GM19193 (cell line): ENCODE measurements around the gene FBXO38.

ENCODE experiments used
- POLR2A ChIP-seq: IDR thresholded peaks from 4 replicates; pipeline ENCODE4 v1.6.1; 2011; ENCODE audit not compliant: insufficient read depth, insufficient read length; ENCODE audit errors: extremely low read depth

FBXO38 gene, protein sequence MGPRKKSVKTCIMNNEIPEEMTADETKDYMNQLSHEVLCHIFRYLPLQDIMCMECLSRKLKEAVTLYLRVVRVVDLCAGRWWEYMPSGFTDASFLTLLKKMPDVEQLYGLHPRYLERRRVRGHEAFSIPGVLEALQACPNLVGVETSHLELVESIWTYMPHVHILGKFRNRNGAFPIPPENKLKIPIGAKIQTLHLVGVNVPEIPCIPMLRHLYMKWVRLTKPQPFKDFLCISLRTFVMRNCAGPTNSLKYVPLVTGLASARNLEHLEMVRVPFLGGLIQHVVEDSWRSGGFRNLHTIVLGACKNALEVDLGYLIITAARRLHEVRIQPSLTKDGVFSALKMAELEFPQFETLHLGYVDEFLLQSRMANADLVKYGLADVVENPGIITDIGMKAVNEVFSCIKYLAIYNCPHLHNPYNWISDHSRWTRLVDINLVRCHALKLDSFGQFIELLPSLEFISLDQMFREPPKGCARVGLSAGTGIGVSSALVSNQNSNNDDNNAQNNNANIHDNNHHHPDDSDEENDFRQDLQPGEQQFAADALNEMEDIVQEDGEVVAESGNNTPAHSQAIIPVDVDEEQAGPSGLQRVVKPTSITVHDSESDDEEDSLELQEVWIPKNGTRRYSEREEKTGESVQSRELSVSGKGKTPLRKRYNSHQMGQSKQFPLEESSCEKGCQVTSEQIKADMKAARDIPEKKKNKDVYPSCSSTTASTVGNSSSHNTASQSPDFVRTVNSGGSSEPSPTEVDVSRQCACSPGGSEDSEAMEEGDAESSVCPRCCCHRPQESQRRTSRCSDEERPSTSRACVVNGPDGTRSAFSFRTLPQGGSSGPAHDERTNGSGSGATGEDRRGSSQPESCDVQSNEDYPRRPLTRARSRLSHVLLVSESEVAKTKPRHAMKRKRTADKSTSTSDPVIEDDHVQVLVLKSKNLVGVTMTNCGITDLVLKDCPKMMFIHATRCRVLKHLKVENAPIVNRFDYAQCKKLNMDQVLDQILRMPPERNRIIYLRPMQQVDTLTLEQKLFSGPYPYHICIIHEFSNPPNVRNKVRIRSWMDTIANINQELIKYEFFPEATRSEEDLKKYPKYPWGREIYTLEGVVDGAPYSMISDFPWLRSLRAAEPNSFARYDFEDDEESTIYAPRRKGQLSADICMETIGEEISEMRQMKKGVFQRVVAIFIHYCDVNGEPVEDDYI

DNA sequence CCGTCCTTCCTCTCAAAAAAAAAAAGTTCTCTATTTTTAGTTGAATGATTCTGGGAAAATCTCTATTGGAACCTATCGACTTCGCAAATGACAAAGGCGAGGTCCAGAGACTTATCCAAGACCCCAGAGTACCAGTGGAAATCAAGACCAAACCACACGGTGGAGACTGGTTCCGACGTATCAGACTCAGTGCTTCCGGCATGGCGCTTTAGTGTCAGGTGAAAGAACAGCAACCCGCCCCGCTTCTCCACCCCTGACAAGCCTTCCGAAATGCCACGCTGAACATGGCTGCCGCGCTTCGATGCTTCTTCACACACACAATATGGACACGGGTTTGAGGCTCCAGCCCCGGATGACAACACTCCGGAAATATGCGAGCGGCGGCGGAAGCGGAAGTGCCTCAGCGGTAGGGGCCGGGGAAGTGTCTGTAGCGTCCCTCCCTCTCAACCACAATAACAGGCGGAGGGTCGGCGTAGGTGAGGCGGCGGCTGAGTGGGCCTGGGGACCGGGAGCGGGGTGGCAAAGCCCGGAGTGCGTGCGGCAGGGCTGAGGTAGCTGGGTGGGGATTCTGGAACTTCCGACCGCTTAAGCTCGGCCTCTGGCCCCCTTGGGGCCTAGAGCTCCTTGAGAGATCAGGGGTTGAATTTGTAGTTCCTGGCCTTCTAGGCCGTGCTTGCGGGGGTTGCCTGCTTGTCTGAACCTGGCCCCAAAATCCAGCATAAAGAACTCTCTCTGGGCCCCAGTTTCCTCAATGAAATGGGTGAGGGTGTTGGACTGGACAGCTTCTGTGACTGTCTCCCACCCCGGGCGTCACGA lies at the start of gene FBXO38:
Gene FBXO38, plus strand, starts transcription at position 395 of the 816 bp plus-strand sequence. CDS start 10,819 bp downstream, outside the sequence.
- peak; percentile 84 for TF ChIP-seq POLR2A

DNA sequence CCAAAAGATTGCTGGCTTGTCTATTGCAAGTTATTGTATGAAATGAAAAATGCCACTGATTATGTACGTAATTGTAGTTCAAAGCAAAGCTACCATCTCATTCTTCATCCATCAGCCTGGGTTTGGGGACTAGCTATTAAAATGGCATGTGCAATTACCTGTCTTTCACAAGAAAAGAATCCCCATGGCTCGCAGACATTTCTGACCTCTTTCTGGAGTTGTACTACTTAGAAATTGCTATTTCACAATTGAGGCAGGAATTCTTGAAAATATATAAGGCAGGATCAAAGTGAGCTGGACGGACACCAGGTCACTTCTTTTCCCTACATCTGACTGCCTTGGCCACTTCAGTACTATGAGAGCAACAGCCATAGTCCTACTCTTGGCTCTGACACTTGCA lies 48.5 kb upstream of the FBXO38 start, which contains the start of gene SPINK9:
Gene SPINK9, plus strand, starts transcription at position 301 of the 400 bp plus-strand sequence. Its CDS starts 55 bp downstream, at position 356.
- no peak for TF ChIP-seq POLR2A

GRCh38 chr5:148336704-148337435 lies 46.9 kb upstream of the FBXO38 start:
- no peak for TF ChIP-seq POLR2A

- TF ChIP-seq POLR2A, result no peak
These were observed 41.2 kb upstream of the FBXO38 start for GRCh38 chr5:148342371-148343045.

DNA sequence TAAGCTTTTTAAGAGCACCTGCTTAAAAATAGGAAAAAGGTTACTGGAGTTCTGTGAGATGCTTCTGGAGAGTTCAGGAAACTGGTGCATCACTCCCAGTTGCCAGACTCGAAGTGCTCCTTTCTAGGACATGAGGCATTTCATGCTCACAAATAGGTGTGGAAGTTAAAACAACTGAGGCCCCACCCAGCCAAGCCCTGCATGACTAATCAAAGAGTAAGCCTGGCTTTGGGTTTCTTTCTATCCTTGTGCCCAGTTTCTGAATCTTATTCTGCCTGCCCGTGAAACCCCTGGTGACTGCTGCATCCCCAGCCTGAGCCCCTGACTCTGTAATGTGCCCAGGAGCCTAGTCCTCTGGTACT lies 40.7 kb upstream of the FBXO38 start:
- TF ChIP-seq POLR2A, result no peak

- TF ChIP-seq POLR2A, result no peak
These were observed 39.9 kb upstream of the FBXO38 start for GRCh38 chr5:148343603-148344487.

GRCh38 chr5:148347706-148348105 lies 36.1 kb upstream of the FBXO38 start:
- no peak for TF ChIP-seq POLR2A

GRCh38 chr5:148352696-148353095 lies 31.1 kb upstream of the FBXO38 start:
- no peak for TF ChIP-seq POLR2A

- TF ChIP-seq POLR2A, result no peak
These were observed 30.1 kb upstream of the FBXO38 start for GRCh38 chr5:148353634-148354033.

GRCh38 chr5:148364343-148364742 lies 19.4 kb upstream of the FBXO38 start:
- no peak for TF ChIP-seq POLR2A

GRCh38 chr5:148368299-148368698 lies 15.5 kb upstream of the FBXO38 start:
- no peak for TF ChIP-seq POLR2A

DNA sequence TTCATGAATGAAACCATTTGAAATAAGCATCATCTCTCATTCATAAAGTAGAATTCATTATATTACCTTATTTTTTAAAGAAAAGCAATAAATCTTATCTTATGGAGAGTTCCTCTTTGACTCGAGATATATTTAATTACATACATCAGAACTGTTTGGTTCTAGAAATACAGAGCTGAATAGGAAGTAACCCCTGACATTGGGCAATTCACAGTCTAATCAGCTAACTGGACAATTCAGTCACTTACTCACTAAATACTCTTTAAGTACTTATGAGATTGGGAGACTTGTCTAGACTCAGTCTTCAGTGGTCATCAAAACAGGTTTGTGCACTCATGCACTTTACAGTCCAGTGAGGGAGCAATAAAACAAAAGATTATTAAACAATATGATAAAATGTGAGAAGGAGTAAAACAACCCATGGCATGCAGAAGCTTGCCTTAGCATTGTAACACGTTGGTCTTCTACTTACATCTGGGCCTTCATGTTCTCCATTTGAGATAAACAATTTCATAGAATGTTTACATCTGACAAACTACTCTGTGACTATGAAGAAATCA lies 11.5 kb upstream of the FBXO38 start:
- TF ChIP-seq POLR2A, result no peak
